CD8-positive, alpha-beta memory T cell (primary cell): ENCODE results near the gene RGS6. TPM values are rescaled to one million over a fixed set of nuclear protein-coding genes. Genes with fewer than 3 reads are reported as not detected.

Experiments used
- CTCF ChIA-PET: fragments of 350-600 bp; sonication (Branson Sonifier 250); formaldehyde crosslinking; loops from one replicate; lab custom pipeline; 2021; ENCODE audit warnings: antibody characterized with exemption; lab: Charles Lee
- POLR2A ChIA-PET: fragments of 350-600 bp; sonication (Branson Sonifier 250); formaldehyde crosslinking; loops from one replicate; lab custom pipeline; 2021; ENCODE audit warnings: antibody characterized with exemption; lab: Charles Lee
- DNase-seq, 5 donors: peaks; one replicate each; pipeline versions ENCODE4 v3.0.0 to v3.0.0-alpha.2; 2020 to 2022; ENCODE audit warnings: mixed read lengths in 1 of 5
- H3K27ac ChIP-seq: one replicate; pipeline ENCODE4 v1.7.0; 2013; ENCODE audit warnings: low read depth, mild to moderate bottlenecking, low read length, moderate library complexity
- H3K27me3 ChIP-seq: 2 replicates; pipeline ENCODE4 v1.7.0; 2013; ENCODE audit warnings: low read length, mild to moderate bottlenecking; ENCODE audit not compliant: insufficient read depth, poor library complexity, severe bottlenecking
- H3K36me3 ChIP-seq: 2 replicates; pipeline ENCODE4 v1.7.0; 2013; ENCODE audit warnings: mild to moderate bottlenecking, low read length, moderate library complexity; ENCODE audit not compliant: insufficient read depth
- H3K4me1 ChIP-seq: 2 replicates; pipeline ENCODE4 v1.7.0; 2013; ENCODE audit warnings: mild to moderate bottlenecking, low read length, moderate library complexity; ENCODE audit not compliant: insufficient read depth
- H3K4me3 ChIP-seq: 2 replicates; pipeline ENCODE4 v1.7.0; 2013; ENCODE audit warnings: mild to moderate bottlenecking, low read length
- H3K9me3 ChIP-seq: 2 replicates; pipeline ENCODE4 v1.7.0; 2013; ENCODE audit warnings: mild to moderate bottlenecking, low read length
- H3K27ac Mint-ChIP-seq, 8 donors: one replicate each; pipeline ENCODE4 v1.8.0; 2020 to 2021; ENCODE audit warnings: mixed read lengths in 8 of 8, mild to moderate bottlenecking in 6 of 8, inconsistent platforms in 3 of 8, moderate library complexity in 3 of 8
- H3K27me3 Mint-ChIP-seq, 2 donors: one replicate each; pipeline ENCODE4 v1.8.0; 2020 to 2021; ENCODE audit warnings: mixed read lengths in 2 of 2, mild to moderate bottlenecking in 1 of 2, moderate library complexity in 1 of 2
- H3K36me3 Mint-ChIP-seq, 3 donors: one replicate each; pipeline ENCODE4 v1.8.0; 2020 to 2021; ENCODE audit warnings: mixed read lengths in 3 of 3, inconsistent platforms in 1 of 3, mild to moderate bottlenecking in 1 of 3
- H3K4me1 Mint-ChIP-seq, 3 donors: one replicate each; pipeline ENCODE4 v1.8.0; 2020 to 2021; ENCODE audit warnings: mixed read lengths in 3 of 3, inconsistent platforms in 1 of 3, mild to moderate bottlenecking in 1 of 3
- H3K4me3 Mint-ChIP-seq, 7 donors: one replicate each; pipeline ENCODE4 v1.8.0; 2020 to 2021; ENCODE audit warnings: mixed read lengths in 7 of 7, mild to moderate bottlenecking in 6 of 7, moderate library complexity in 4 of 7, inconsistent platforms in 2 of 7
- H3K9me3 Mint-ChIP-seq, 5 donors: one replicate each; pipeline ENCODE4 v1.8.0; 2020 to 2022; ENCODE audit warnings: mixed read lengths in 5 of 5, mild to moderate bottlenecking in 3 of 5, moderate library complexity in 2 of 5, inconsistent platforms in 1 of 5
- polyA plus RNA-seq: library from polyadenylated mRNA; unstranded; fragments of 300-500 nt; fragmentation: Illumina TruSeq; gene quantifications from one replicate; pipeline ENCODE4 v1.2.3, GENCODE V29; 2021
- total RNA-seq, 2 experiments: library from RNA; stranded (reverse); gene quantifications; one replicate each; pipeline ENCODE4 v1.2.3, GENCODE V29; 2021

The RGS6 gene
- total and polyA plus RNA-seq, 3 experiments from 2014 or later = 0.60 to 0.88 TPM; not detected in 1

DNA sequence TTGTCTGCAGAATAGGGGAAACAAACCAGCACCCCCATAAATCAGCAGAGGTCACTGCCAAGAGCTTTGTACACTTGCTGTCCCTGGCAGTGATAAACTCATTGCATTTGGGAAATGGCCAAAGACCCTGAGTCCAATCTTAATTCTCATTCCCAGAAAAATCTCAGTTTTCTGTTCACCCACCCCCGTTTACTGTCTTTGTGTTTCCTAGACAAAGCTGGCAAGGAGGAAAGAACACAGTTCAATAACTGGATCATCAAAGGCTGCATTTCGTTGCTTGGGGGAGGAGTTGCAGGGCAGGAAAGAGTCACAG is 596.6 kb downstream of the RGS6 start:
- no peaks in the 10 kb centered on the region for H3K27me3 ChIP-seq
- H3K4me3 Mint-ChIP-seq = no peak overlapping the region
- H3K36me3 ChIP-seq = no peaks in the 10 kb centered on the region
- no peak overlapping the region for H3K27ac ChIP-seq
- H3K9me3 Mint-ChIP-seq = peaks cover 2 to 9% (median 5%) of the 10 kb centered on the region in 5 donors
- POLR2A ChIA-PET = no interaction called here
- DNase-seq = no peak
- H3K4me1 Mint-ChIP-seq = peaks cover 41 to 45% (median 44%) of the 10 kb centered on the region in 3 donors
- no peaks in the 10 kb centered on the region for H3K9me3 ChIP-seq
- H3K4me3 ChIP-seq = no peak overlapping the region
- H3K27me3 Mint-ChIP-seq = no peaks in the 10 kb centered on the region
- peaks cover 36% of the 10 kb centered on the region for H3K4me1 ChIP-seq
- H3K36me3 Mint-ChIP-seq = peaks cover 0 to 7% (median 0%) of the 10 kb centered on the region in 3 donors
- CTCF ChIA-PET = interaction anchor here (4.9 kb wide), 1 partner anchor 12 kb away, joined by 22 read pairs; no protein-coding TSS in a partner anchor
- H3K27ac Mint-ChIP-seq = no peak overlapping the region

GRCh38 chr14:72532686-72533454 is 600.6 kb downstream of the RGS6 start:
- peak overlapping the region in 1 of 7 donors; percentile 25 for H3K4me3 Mint-ChIP-seq
- CTCF ChIA-PET = interaction anchor here (1.2 kb wide), 1 partner anchor 17 kb away, joined by 4 read pairs; no protein-coding TSS in a partner anchor
- no peaks in the 10 kb centered on the region for H3K36me3 Mint-ChIP-seq
- POLR2A ChIA-PET = no interaction called here
- Histone ChIP-seq H3K36me3 (no peaks in the 10 kb centered on the region), H3K4me1 (peaks cover 54% of the 10 kb centered on the region), H3K27ac (no peak overlapping the region), H3K27me3 (no peaks in the 10 kb centered on the region), H3K4me3 (no peak overlapping the region), H3K9me3 (no peaks in the 10 kb centered on the region)
- peak in 2 of 5 donors; percentile 15 to 31 for DNase-seq
- peaks cover 60 to 71% (median 71%) of the 10 kb centered on the region in 3 donors for H3K4me1 Mint-ChIP-seq
- no peaks in the 10 kb centered on the region for H3K27me3 Mint-ChIP-seq
- H3K27ac Mint-ChIP-seq = peak overlapping the region in 3 of 8 donors; percentile 30 to 57 (median 32)
- H3K9me3 Mint-ChIP-seq = peaks cover 4 to 12% (median 5%) of the 10 kb centered on the region in 5 donors

- CTCF ChIA-PET = no interaction called here
- Mint-ChIP-seq H3K27ac (peak overlapping the region in 1 of 8 donors; percentile 21), H3K36me3 (no peaks in the 10 kb centered on the region), H3K4me3 (peak overlapping the region in 6 of 7 donors; percentile 23 to 64 (median 41)), H3K27me3 (peaks cover 0 to 5% of the 10 kb centered on the region in 2 donors), H3K4me1 (peaks cover 57 to 69% (median 68%) of the 10 kb centered on the region in 3 donors), H3K9me3 (peaks cover 4 to 12% (median 5%) of the 10 kb centered on the region in 5 donors)
- peak in 1 of 5 donors; percentile 37 for DNase-seq
- no peak overlapping the region for H3K27ac ChIP-seq
- H3K4me3 ChIP-seq = peak overlapping the region; percentile 5
- no peaks in the 10 kb centered on the region for H3K36me3 ChIP-seq
- POLR2A ChIA-PET = interaction anchor here (0.8 kb wide), 1 partner anchor 170 kb away, joined by 4 read pairs; no protein-coding TSS in a partner anchor
- H3K9me3 ChIP-seq = no peaks in the 10 kb centered on the region
- H3K4me1 ChIP-seq = peaks cover 54% of the 10 kb centered on the region
- no peaks in the 10 kb centered on the region for H3K27me3 ChIP-seq
Observed at GRCh38 chr14:72535485-72535884, 603.3 kb downstream of the RGS6 start.

GRCh38 chr14:72538387-72538786 is 606.2 kb downstream of the RGS6 start:
- POLR2A ChIA-PET = no interaction called here
- Histone ChIP-seq H3K9me3 (no peaks in the 10 kb centered on the region), H3K27ac (no peak overlapping the region), H3K27me3 (no peaks in the 10 kb centered on the region), H3K4me1 (peaks cover 29% of the 10 kb centered on the region), H3K36me3 (no peaks in the 10 kb centered on the region), H3K4me3 (no peak overlapping the region)
- H3K4me1 Mint-ChIP-seq = peaks cover 36 to 47% (median 45%) of the 10 kb centered on the region in 3 donors
- peaks cover 0 to 5% of the 10 kb centered on the region in 2 donors for H3K27me3 Mint-ChIP-seq
- CTCF ChIA-PET = no interaction called here
- H3K4me3 Mint-ChIP-seq = no peak overlapping the region
- peak overlapping the region in 1 of 8 donors; percentile 22 for H3K27ac Mint-ChIP-seq
- no peak for DNase-seq
- H3K36me3 Mint-ChIP-seq = no peaks in the 10 kb centered on the region
- H3K9me3 Mint-ChIP-seq = peaks cover 1 to 7% (median 2%) of the 10 kb centered on the region in 5 donors

- POLR2A ChIA-PET = interaction anchor here (0.9 kb wide), 1 partner anchor 15 kb away, joined by 3 read pairs; no protein-coding TSS in a partner anchor
- no peak overlapping the region for H3K4me3 ChIP-seq
- Mint-ChIP-seq H3K9me3 (no peaks in the 10 kb centered on the region), H3K4me3 (no peak overlapping the region), H3K4me1 (peaks cover 24 to 33% (median 32%) of the 10 kb centered on the region in 3 donors), H3K27me3 (peaks cover 2 to 10% of the 10 kb centered on the region in 2 donors), H3K27ac (peak overlapping the region in 2 of 8 donors; percentile 13 to 52), H3K36me3 (no peaks in the 10 kb centered on the region)
- no peak overlapping the region for H3K27ac ChIP-seq
- no peaks in the 10 kb centered on the region for H3K9me3 ChIP-seq
- DNase-seq = no peak
- no peaks in the 10 kb centered on the region for H3K36me3 ChIP-seq
- no peaks in the 10 kb centered on the region for H3K27me3 ChIP-seq
- CTCF ChIA-PET = interaction anchor here (0.5 to 1.0 kb wide), 2 partner anchors 16 to 931 kb away, joined by 3 read pairs; no protein-coding TSS in a partner anchor
- peaks cover 20% of the 10 kb centered on the region for H3K4me1 ChIP-seq
Observed at GRCh38 chr14:72539661-72540315, 607.6 kb downstream of the RGS6 start.

DNA sequence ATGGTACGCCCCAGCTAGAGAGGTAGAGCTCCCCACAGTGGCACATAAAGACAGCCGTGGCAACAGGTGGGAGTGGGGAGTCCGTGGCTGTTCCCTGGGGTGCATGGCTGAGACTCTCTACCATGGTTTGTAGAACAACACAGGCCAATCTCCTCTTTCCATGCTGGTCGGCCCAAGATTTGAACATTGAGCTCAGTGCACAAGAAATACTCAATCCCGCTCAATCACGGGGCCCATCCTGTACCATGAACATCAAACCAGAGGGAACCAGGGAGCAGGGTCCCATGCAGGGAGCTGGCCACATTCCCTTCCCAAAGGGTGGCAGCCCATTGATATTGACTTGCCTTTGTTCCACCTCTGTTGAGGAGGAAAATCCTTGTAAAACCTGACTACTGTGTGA is 608.6 kb downstream of the RGS6 start:
- H3K4me1 Mint-ChIP-seq = peaks cover 14 to 26% (median 22%) of the 10 kb centered on the region in 3 donors
- no peaks in the 10 kb centered on the region for H3K9me3 ChIP-seq
- no peaks in the 10 kb centered on the region for H3K36me3 Mint-ChIP-seq
- H3K27me3 Mint-ChIP-seq = peaks cover 2 to 10% of the 10 kb centered on the region in 2 donors
- ChIA-PET POLR2A (no interaction called here), CTCF (interaction anchor here (1.3 to 1.9 kb wide), 2 partner anchors 19 to 24 kb away, joined by 3 to 5 read pairs; no protein-coding TSS in a partner anchor)
- H3K9me3 Mint-ChIP-seq = no peaks in the 10 kb centered on the region
- no peak for DNase-seq
- no peaks in the 10 kb centered on the region for H3K27me3 ChIP-seq
- H3K27ac Mint-ChIP-seq = no peak overlapping the region
- H3K36me3 ChIP-seq = no peaks in the 10 kb centered on the region
- H3K4me3 Mint-ChIP-seq = no peak overlapping the region
- H3K4me3 ChIP-seq = no peak overlapping the region
- no peak overlapping the region for H3K27ac ChIP-seq
- peaks cover 10% of the 10 kb centered on the region for H3K4me1 ChIP-seq

GRCh38 chr14:72541546-72541945 is 609.3 kb downstream of the RGS6 start:
- Histone ChIP-seq H3K36me3 (no peaks in the 10 kb centered on the region), H3K27me3 (no peaks in the 10 kb centered on the region), H3K27ac (no peak overlapping the region), H3K4me1 (peaks cover 3% of the 10 kb centered on the region), H3K4me3 (no peak overlapping the region), H3K9me3 (no peaks in the 10 kb centered on the region)
- ChIA-PET CTCF (interaction anchor here (1.3 to 1.9 kb wide), 2 partner anchors 19 to 24 kb away, joined by 3 to 5 read pairs; no protein-coding TSS in a partner anchor), POLR2A (no interaction called here)
- peaks cover 10 to 21% (median 15%) of the 10 kb centered on the region in 3 donors for H3K4me1 Mint-ChIP-seq
- H3K27ac Mint-ChIP-seq = no peak overlapping the region
- H3K27me3 Mint-ChIP-seq = peaks cover 2 to 10% of the 10 kb centered on the region in 2 donors
- no peak overlapping the region for H3K4me3 Mint-ChIP-seq
- H3K9me3 Mint-ChIP-seq = no peaks in the 10 kb centered on the region
- H3K36me3 Mint-ChIP-seq = no peaks in the 10 kb centered on the region
- DNase-seq = no peak
